Stimulated activated naive B cell treated with anti-CD40 and anti-IgM and Interleukin-4, amounts not matched to agents 10 μg/mL and 1 μg/mL and 100 μg/mL, for 72 hours (primary cell): ENCODE measurements around the gene NFATC2.
A peak's percentile ranks its signal among the peaks of the same experiment; 100 is the strongest.

Experiments used
- ATAC-seq, 2 donors: fragments of 150-1000 bp; cut with Tn5 transposase; replicated peaks; 2 replicates each; pipeline ENCODE4 v1.10.0; 2021; ENCODE audit warnings: moderate library complexity in 1 of 2
- DNase-seq: peaks from one replicate; pipeline ENCODE4 v3.0.0; 2021
- H3K27ac Mint-ChIP-seq: one replicate; pipeline ENCODE4 v1.8.0; 2022; ENCODE audit warnings: mild to moderate bottlenecking, mixed read lengths
- H3K27me3 Mint-ChIP-seq, 2 donors: one replicate each; pipeline ENCODE4 v1.8.0; 2022; ENCODE audit warnings: mixed read lengths in 2 of 2
- H3K36me3 Mint-ChIP-seq, 2 donors: one replicate each; pipeline ENCODE4 v1.8.0; 2022; ENCODE audit warnings: mixed read lengths in 2 of 2, mild to moderate bottlenecking in 1 of 2
- H3K4me1 Mint-ChIP-seq, 2 donors: one replicate each; pipeline ENCODE4 v1.8.0; 2022; ENCODE audit warnings: mixed read lengths in 2 of 2, mild to moderate bottlenecking in 1 of 2
- H3K4me3 Mint-ChIP-seq, 2 donors: one replicate each; pipeline ENCODE4 v1.8.0; 2022; ENCODE audit warnings: mild to moderate bottlenecking in 2 of 2, mixed read lengths in 2 of 2, moderate library complexity in 1 of 2
- H3K9me3 Mint-ChIP-seq, 2 donors: one replicate each; pipeline ENCODE4 v1.8.0; 2022; ENCODE audit warnings: mixed read lengths in 2 of 2, mild to moderate bottlenecking in 1 of 2

Gene NFATC2

GRCh38 chr20:51495921-51496545, 46.5 kb downstream of the NFATC2 start:
- peaks cover 27 to 68% of the 10 kb centered on the region in 2 donors for H3K36me3 Mint-ChIP-seq
- no peak overlapping the region for H3K4me3 Mint-ChIP-seq
- peaks cover 68 to 95% of the 10 kb centered on the region in 2 donors for H3K4me1 Mint-ChIP-seq

GRCh38 chr20:51495291-51495690, 47.2 kb downstream of the NFATC2 start:
- DNase-seq (no peak), ATAC-seq (no peak)
- Mint-ChIP-seq H3K4me1 (peaks cover 67 to 92% of the 10 kb centered on the region in 2 donors), H3K27ac (peak overlapping the region; percentile 63), H3K27me3 (no peaks in the 10 kb centered on the region), H3K9me3 (peaks cover 3 to 9% of the 10 kb centered on the region in 2 donors), H3K36me3 (peaks cover 27 to 73% of the 10 kb centered on the region in 2 donors), H3K4me3 (peak overlapping the region in 1 of 2 donors; percentile 8)

More at GRCh38 chr20:51495921-51496545, 46.5 kb downstream of the NFATC2 start:
- Mint-ChIP-seq H3K27ac (peak overlapping the region; percentile 42), H3K9me3 (peaks cover 3 to 9% of the 10 kb centered on the region in 2 donors), H3K27me3 (no peaks in the 10 kb centered on the region)
- ATAC-seq, result no peak
- no peak for DNase-seq

GRCh38 chr20:51494241-51495110, 48.0 kb downstream of the NFATC2 start:
- H3K36me3 Mint-ChIP-seq, result peaks cover 30 to 81% of the 10 kb centered on the region in 2 donors
- ATAC-seq, result no peak
- peaks cover 66 to 84% of the 10 kb centered on the region in 2 donors for H3K4me1 Mint-ChIP-seq

GRCh38 chr20:51493346-51493791, 49.1 kb downstream of the NFATC2 start:
- Mint-ChIP-seq H3K27ac (no peak overlapping the region), H3K36me3 (peaks cover 26 to 79% of the 10 kb centered on the region in 2 donors), H3K4me1 (peaks cover 65 to 82% of the 10 kb centered on the region in 2 donors), H3K27me3 (no peaks in the 10 kb centered on the region), H3K9me3 (peaks cover 2 to 3% of the 10 kb centered on the region in 2 donors), H3K4me3 (no peak overlapping the region)
- no peak for DNase-seq
- ATAC-seq, result no peak

More at GRCh38 chr20:51494241-51495110, 48.0 kb downstream of the NFATC2 start:
- Mint-ChIP-seq H3K27me3 (no peaks in the 10 kb centered on the region), H3K4me3 (peak overlapping the region; percentile 27 to 53), H3K9me3 (peaks cover 3 to 9% of the 10 kb centered on the region in 2 donors), H3K27ac (peak overlapping the region; percentile 68)
- no peak for DNase-seq

- Mint-ChIP-seq H3K4me3 (peak overlapping the region; percentile 1 to 34), H3K9me3 (no peaks in the 10 kb centered on the region), H3K36me3 (peaks cover 22 to 83% of the 10 kb centered on the region in 2 donors), H3K27me3 (no peaks in the 10 kb centered on the region), H3K4me1 (peaks cover 59 to 79% of the 10 kb centered on the region in 2 donors), H3K27ac (peak overlapping the region; percentile 86)
- no peak for DNase-seq
- peak in 1 of 2 donors; percentile 36 for ATAC-seq
These were observed 50.1 kb downstream of the NFATC2 start for GRCh38 chr20:51492167-51493092.

GRCh38 chr20:51491393-51491792, 51.1 kb downstream of the NFATC2 start:
- H3K4me3 Mint-ChIP-seq, result no peak overlapping the region
- H3K4me1 Mint-ChIP-seq, result peaks cover 50 to 74% of the 10 kb centered on the region in 2 donors
- no peak for ATAC-seq
- peaks cover 26 to 84% of the 10 kb centered on the region in 2 donors for H3K36me3 Mint-ChIP-seq
- DNase-seq, result no peak
- H3K27ac Mint-ChIP-seq, result no peak overlapping the region
- H3K9me3 Mint-ChIP-seq, result no peaks in the 10 kb centered on the region
- no peaks in the 10 kb centered on the region for H3K27me3 Mint-ChIP-seq

- no peak overlapping the region for H3K4me3 Mint-ChIP-seq
- H3K36me3 Mint-ChIP-seq, result peaks cover 32 to 86% of the 10 kb centered on the region in 2 donors
- DNase-seq, result no peak
- H3K4me1 Mint-ChIP-seq, result peaks cover 43 to 74% of the 10 kb centered on the region in 2 donors
- no peaks in the 10 kb centered on the region for H3K27me3 Mint-ChIP-seq
- ATAC-seq, result no peak
- no peak overlapping the region for H3K27ac Mint-ChIP-seq
- H3K9me3 Mint-ChIP-seq, result no peaks in the 10 kb centered on the region
These were observed 51.9 kb downstream of the NFATC2 start for GRCh38 chr20:51490635-51491034.

- H3K4me1 Mint-ChIP-seq, result peaks cover 33 to 70% of the 10 kb centered on the region in 2 donors
- H3K9me3 Mint-ChIP-seq, result no peaks in the 10 kb centered on the region
- no peak overlapping the region for H3K27ac Mint-ChIP-seq
- H3K4me3 Mint-ChIP-seq, result no peak overlapping the region
- no peak for DNase-seq
- ATAC-seq, result no peak
- peaks cover 41 to 88% of the 10 kb centered on the region in 2 donors for H3K36me3 Mint-ChIP-seq
- H3K27me3 Mint-ChIP-seq, result no peaks in the 10 kb centered on the region
These were observed 52.9 kb downstream of the NFATC2 start for GRCh38 chr20:51489611-51490010.

GRCh38 chr20:51488331-51488730, 54.2 kb downstream of the NFATC2 start:
- H3K9me3 Mint-ChIP-seq, result no peaks in the 10 kb centered on the region
- H3K27ac Mint-ChIP-seq, result no peak overlapping the region
- H3K4me1 Mint-ChIP-seq, result peaks cover 38 to 70% of the 10 kb centered on the region in 2 donors
- no peak overlapping the region for H3K4me3 Mint-ChIP-seq
- H3K36me3 Mint-ChIP-seq, result peaks cover 48 to 90% of the 10 kb centered on the region in 2 donors
- no peak for DNase-seq
- ATAC-seq, result no peak
- no peaks in the 10 kb centered on the region for H3K27me3 Mint-ChIP-seq

GRCh38 chr20:51487565-51488268, 54.8 kb downstream of the NFATC2 start:
- peak overlapping the region in 1 of 2 donors; percentile 53 for H3K4me3 Mint-ChIP-seq
- H3K36me3 Mint-ChIP-seq, result peaks cover 46 to 87% of the 10 kb centered on the region in 2 donors
- no peaks in the 10 kb centered on the region for H3K9me3 Mint-ChIP-seq
- H3K27ac Mint-ChIP-seq, result no peak overlapping the region
- ATAC-seq, result no peak
- no peaks in the 10 kb centered on the region for H3K27me3 Mint-ChIP-seq
- H3K4me1 Mint-ChIP-seq, result peaks cover 39 to 64% of the 10 kb centered on the region in 2 donors
- no peak for DNase-seq

- peaks cover 37 to 62% of the 10 kb centered on the region in 2 donors for H3K4me1 Mint-ChIP-seq
- no peak for ATAC-seq
- H3K36me3 Mint-ChIP-seq, result peaks cover 45 to 84% of the 10 kb centered on the region in 2 donors
These were observed 55.4 kb downstream of the NFATC2 start for GRCh38 chr20:51487076-51487475.

GRCh38 chr20:51486197-51487005, 56.1 kb downstream of the NFATC2 start:
- H3K4me3 Mint-ChIP-seq, result no peak overlapping the region
- no peaks in the 10 kb centered on the region for H3K27me3 Mint-ChIP-seq
- ATAC-seq (no peak), DNase-seq (no peak)
- H3K36me3 Mint-ChIP-seq, result peaks cover 47 to 83% of the 10 kb centered on the region in 2 donors
- H3K4me1 Mint-ChIP-seq, result peaks cover 37 to 62% of the 10 kb centered on the region in 2 donors
- no peaks in the 10 kb centered on the region for H3K9me3 Mint-ChIP-seq
- H3K27ac Mint-ChIP-seq, result no peak overlapping the region

More at GRCh38 chr20:51487076-51487475, 55.4 kb downstream of the NFATC2 start:
- Mint-ChIP-seq H3K27ac (no peak overlapping the region), H3K27me3 (no peaks in the 10 kb centered on the region), H3K9me3 (no peaks in the 10 kb centered on the region), H3K4me3 (no peak overlapping the region)
- DNase-seq, result no peak
